HCT116 (cell line): ENCODE measurements around the gene SLC34A1. TPM values are rescaled to one million over a fixed set of nuclear protein-coding genes. Genes with fewer than 3 reads are reported as not detected.

Experiments
- ATAC-seq: fragments of 200-7000 bp; cut with Tn5 transposase; 2 replicates; pipeline ENCODE4 v1.9.1; 2020; ENCODE audit warnings: mild to moderate bottlenecking, moderate library complexity
- BruUV-seq: library from RNA; stranded (reverse); fragments of 400-500 nt; replicated peaks from 2 replicates; lab custom pipeline; 2021; lab: Mats Ljungman, UMichigan
- CTCF ChIA-PET: fragments of 300-600 bp; sonication (Branson Sonifier 250); formaldehyde crosslinking; loops from one replicate; lab custom pipeline; 2021; ENCODE audit warnings: antibody characterized with exemption; lab: Charles Lee
- POLR2A ChIA-PET: fragments of 300-600, 350-600 bp; sonication (Branson Sonifier 250); formaldehyde crosslinking; loops from one replicate; lab custom pipeline; 2021; ENCODE audit warnings: antibody characterized with exemption; lab: Charles Lee
- RAD21 ChIA-PET, 2 experiments: fragments of 300-600 bp; sonication (Branson Sonifier 250); formaldehyde crosslinking; loops; one replicate each; lab custom pipeline; 2023; ENCODE audit warnings: low total read pairs in 2 of 2; ENCODE audit not compliant: uncharacterized antibody in 2 of 2, unreplicated experiment in 2 of 2, low non-redundant PET in 1 of 2; lab: Charles Lee
- DNase-seq: peaks from one replicate; pipeline ENCODE4 v3.0.0-alpha.2; 2010; ENCODE audit warnings: low read depth, low spot score
- H2AFZ ChIP-seq: fragments of 200-600 bp; shearing (Covaris generic), sonication (generic); 2 replicates; pipeline ENCODE4 v1.6.1; 2017; ENCODE audit warnings: low read depth, mixed run types, mixed read lengths, antibody characterized with exemption, low read length; ENCODE audit not compliant: poor library complexity, severe bottlenecking
- H3K27ac ChIP-seq: 2 replicates; pipeline ENCODE4 v1.5.1; 2012; ENCODE audit warnings: low read depth, low read length
- H3K27me3 ChIP-seq: fragments of 200-600 bp; sonication (generic); 2 replicates; pipeline ENCODE4 v1.6.1; 2016; ENCODE audit warnings: mixed run types, low read length, mixed read lengths; ENCODE audit not compliant: insufficient read depth
- H3K36me3 ChIP-seq, 2 experiments: fragments of 200-500 bp in 1 of 2; fragments of 200-600 bp in 1 of 2; sonication (Bioruptor generic) in 1 of 2; sonication (generic) in 1 of 2; 2 replicates each; pipeline versions ENCODE4 v1.5.1 to v1.6.1; 2014 to 2016; ENCODE audit warnings: low read length in 2 of 2, inconsistent platforms in 1 of 2, mixed read lengths in 1 of 2, mixed run types in 1 of 2; ENCODE audit not compliant: insufficient read depth in 2 of 2, control insufficient read depth in 1 of 2
- H3K4me1 ChIP-seq, 2 experiments: fragments of 200-600 bp in 1 of 2; sonication (generic) in 1 of 2; 2 replicates each; pipeline versions ENCODE4 v1.5.1 to v1.6.1; 2012 to 2017; ENCODE audit warnings: low read length in 2 of 2, inconsistent platforms in 1 of 2, mild to moderate bottlenecking in 1 of 2, mixed read lengths in 1 of 2, mixed run types in 1 of 2, moderate library complexity in 1 of 2; ENCODE audit not compliant: insufficient read depth in 2 of 2, control insufficient read depth in 1 of 2
- H3K4me2 ChIP-seq: fragments of 200-600 bp; sonication (generic); 2 replicates; pipeline ENCODE4 v1.6.1; 2017; ENCODE audit warnings: mixed run types, low read length, mixed read lengths
- H3K4me3 ChIP-seq, 2 experiments: fragments of 200-600 bp in 1 of 2; sonication (generic) in 1 of 2; replicated peaks in 1 of 2; 2 replicates each; pipeline ENCODE4 v1.5.1; 2011 to 2016; ENCODE audit warnings: low read length in 2 of 2, control low read depth in 1 of 2, low read depth in 1 of 2, mild to moderate bottlenecking in 1 of 2, mixed read lengths in 1 of 2, mixed run types in 1 of 2
- H3K79me2 ChIP-seq: fragments of 200-600 bp; sonication (generic); 2 replicates; pipeline ENCODE4 v1.6.1; 2017; ENCODE audit warnings: mild to moderate bottlenecking, mixed run types, low read length, moderate library complexity, mixed read lengths; ENCODE audit not compliant: insufficient read depth
- H3K9ac ChIP-seq: fragments of 200-600 bp; sonication (generic); 2 replicates; pipeline ENCODE4 v1.6.1; 2016; ENCODE audit warnings: low read length, mixed read lengths
- H3K9me2 ChIP-seq: fragments of 200-600 bp; sonication (generic), shearing (Covaris generic); 2 replicates; pipeline ENCODE4 v1.6.1; 2017; ENCODE audit warnings: mixed run types, mild to moderate bottlenecking, moderate library complexity; ENCODE audit not compliant: insufficient read depth
- H3K9me3 ChIP-seq, 2 experiments: fragments of 200-500 bp in 1 of 2; fragments of 200-600 bp in 1 of 2; sonication (Bioruptor generic) in 1 of 2; sonication (generic) in 1 of 2; 2 replicates each; pipeline ENCODE4 v1.6.1; 2014 to 2017; ENCODE audit warnings: low read length in 2 of 2, mixed read lengths in 2 of 2, inconsistent platforms in 1 of 2, low read depth in 1 of 2, mild to moderate bottlenecking in 1 of 2, mixed run types in 1 of 2, moderate library complexity in 1 of 2; ENCODE audit not compliant: control insufficient read depth in 1 of 2, insufficient read depth in 1 of 2
- H4K20me1 ChIP-seq: fragments of 200-600 bp; sonication (generic), shearing (Covaris generic); 2 replicates; pipeline ENCODE4 v1.6.1; 2017; ENCODE audit warnings: mixed run types, mild to moderate bottlenecking, moderate library complexity; ENCODE audit not compliant: insufficient read depth
- FOSL1 ChIP-seq: IDR thresholded peaks from 2 replicates; pipeline ENCODE4 v1.6.1; 2012; ENCODE audit warnings: low read depth
- MAX ChIP-seq: IDR thresholded peaks from 2 replicates; pipeline ENCODE4 v1.6.1; 2012
- POLR2AphosphoS5 ChIP-seq: IDR thresholded peaks from 2 replicates; pipeline ENCODE4 v1.6.1; 2011; ENCODE audit warnings: mild to moderate bottlenecking, low read depth, low read length, moderate library complexity
- SIN3A ChIP-seq: IDR thresholded peaks from 2 replicates; pipeline ENCODE4 v1.6.1; 2012; ENCODE audit warnings: low read depth
- SP1 ChIP-seq: IDR thresholded peaks from 2 replicates; pipeline ENCODE4 v1.6.1; 2012; ENCODE audit warnings: low read depth
- YY1 ChIP-seq: IDR thresholded peaks from 2 replicates; pipeline ENCODE4 v1.6.1; 2011; ENCODE audit warnings: low read length, low read depth, moderate library complexity, mild to moderate bottlenecking; ENCODE audit not compliant: insufficient replicate concordance; ENCODE audit errors: extremely low read depth
- ZBTB33 ChIP-seq: IDR thresholded peaks from 2 replicates; pipeline ENCODE4 v1.6.1; 2011; ENCODE audit warnings: mild to moderate bottlenecking, low read length, moderate library complexity; ENCODE audit not compliant: insufficient replicate concordance; ENCODE audit errors: extremely low read depth
- intact Hi-C: fragments of 100-400 bp; cut with micrococcal nuclease; formaldehyde crosslinking; loops from 2 replicates; pipeline ENCODE4 v1.10.0; 2022
- total RNA-seq: library from RNA; stranded (reverse); gene quantifications from one replicate; pipeline ENCODE4 v1.2.1, GENCODE V29; 2021; ENCODE audit not compliant: unreplicated experiment

The SLC34A1 gene
- total RNA-seq, 1 experiment from 2014 or later: not detected

- POLR2A ChIA-PET: interaction anchor here (1.2 to 2.4 kb wide), 3 partner anchors 17 to 32 kb away, joined by 4 to 9 read pairs (median 6); partner anchors contain the start of gene LMAN2
- Histone ChIP-seq H3K4me1 (peaks cover 18 to 39% of the 10 kb centered on the region in 2 experiments), H4K20me1 (no peaks in the 10 kb centered on the region), H3K4me2 (peak overlapping the region; percentile 97), H3K9ac (no peak overlapping the region), H3K27me3 (no peaks in the 10 kb centered on the region), H3K9me3 (no peaks in the 10 kb centered on the region), H2AFZ (no peak overlapping the region), H3K36me3 (no peaks in the 10 kb centered on the region), H3K27ac (peak overlapping the region; percentile 70; the same call in 1 of the 2 replicates), H3K79me2 (no peaks in the 10 kb centered on the region), H3K4me3 (peak overlapping the region in 1 of 2 experiments; percentile 74; a peak in 1 of 4 replicates), H3K9me2 (no peaks in the 10 kb centered on the region)
- BruUV-seq: no TSS peak
- no peak for ATAC-seq
- DNase-seq: no peak
- CTCF ChIA-PET: interaction anchor here (1.8 to 3.3 kb wide), 5 partner anchors 11 to 259 kb away, joined by 9 to 50 read pairs (median 14); no protein-coding TSS in a partner anchor
- TF ChIP-seq ZBTB33: no peak
- TF ChIP-seq SP1: no peak
- no peak for TF ChIP-seq SIN3A
- TF ChIP-seq FOSL1: no peak
- no peak for TF ChIP-seq YY1
- TF ChIP-seq POLR2AphosphoS5: no peak
- TF ChIP-seq MAX: no peak
- RAD21 ChIA-PET: interaction anchor here in 1 of 2 experiments (1.8 kb wide), 1 partner anchor 18 kb away, joined by 8 read pairs; no protein-coding TSS in a partner anchor
- intact Hi-C loops: no loop called here
These were observed 12.0 kb upstream of the SLC34A1 start for GRCh38 chr5:177372034-177372896.
